Mesothelial cell of epicardium (in vitro differentiated cells): Measurements from ENCODE around the gene ASB9. TPM values are rescaled to one million over a fixed set of nuclear protein-coding genes. Genes with fewer than 3 reads are reported as not detected.

ENCODE experiments used
- DNase-seq, 2 experiments: peaks; one replicate each; pipeline ENCODE4 v3.0.0; 2021; ENCODE audit warnings: low spot score in 2 of 2; ENCODE audit not compliant: unreplicated experiment in 2 of 2
- H3K27ac Mint-ChIP-seq: 2 replicates; pipeline ENCODE4 v1.8.0; 2021; ENCODE audit warnings: mixed read lengths
- H3K27me3 Mint-ChIP-seq: 2 replicates; pipeline ENCODE4 v1.8.0; 2021; ENCODE audit warnings: low read depth, mixed read lengths
- H3K36me3 Mint-ChIP-seq: 2 replicates; pipeline ENCODE4 v1.8.0; 2021; ENCODE audit warnings: mixed read lengths
- H3K4me1 Mint-ChIP-seq: 2 replicates; pipeline ENCODE4 v1.8.0; 2021; ENCODE audit warnings: mixed read lengths
- H3K4me3 Mint-ChIP-seq: 2 replicates; pipeline ENCODE4 v1.8.0; 2021; ENCODE audit warnings: mild to moderate bottlenecking, moderate library complexity, mixed read lengths
- H3K9me3 Mint-ChIP-seq: 2 replicates; pipeline ENCODE4 v1.8.0; 2021; ENCODE audit warnings: mixed read lengths
- CTCF ChIP-seq: fragments of 200-600 bp; sonication (generic); IDR thresholded peaks from one replicate; pipeline ENCODE4 v1.5.0; 2021; ENCODE audit warnings: antibody characterized with exemption; ENCODE audit not compliant: unreplicated experiment
- total RNA-seq: library from RNA; stranded (reverse); gene quantifications from 3 replicates; pipeline ENCODE4 v1.2.1, GENCODE V29; 2021

The ASB9 gene
- total RNA-seq, 1 donor from 2014 or later, result 1.3 TPM

GRCh38 chrX:15221321-15221720 is 48.6 kb downstream of the ASB9 start:
- Mint-ChIP-seq H3K36me3 (no peaks in the 10 kb centered on the region), H3K27me3 (peaks cover 2% of the 10 kb centered on the region), H3K9me3 (peaks cover 40% of the 10 kb centered on the region), H3K4me1 (no peaks in the 10 kb centered on the region), H3K4me3 (no peak overlapping the region), H3K27ac (no peak overlapping the region)
- DNase-seq, result no peak
- no peak for TF ChIP-seq CTCF

- Mint-ChIP-seq H3K27me3 (no peaks in the 10 kb centered on the region), H3K4me1 (no peaks in the 10 kb centered on the region), H3K36me3 (no peaks in the 10 kb centered on the region), H3K27ac (no peak overlapping the region), H3K9me3 (peaks cover 21% of the 10 kb centered on the region), H3K4me3 (no peak overlapping the region)
- no peak for DNase-seq
- TF ChIP-seq CTCF, result no peak
These were observed 52.7 kb downstream of the ASB9 start for GRCh38 chrX:15217161-15217560.

GRCh38 chrX:15216280-15216679 is 53.6 kb downstream of the ASB9 start:
- no peak overlapping the region for H3K4me3 Mint-ChIP-seq
- no peak for TF ChIP-seq CTCF
- DNase-seq, result no peak
- no peak overlapping the region for H3K27ac Mint-ChIP-seq
- no peaks in the 10 kb centered on the region for H3K4me1 Mint-ChIP-seq
- no peaks in the 10 kb centered on the region for H3K36me3 Mint-ChIP-seq
- H3K9me3 Mint-ChIP-seq, result peaks cover 21% of the 10 kb centered on the region
- H3K27me3 Mint-ChIP-seq, result no peaks in the 10 kb centered on the region

GRCh38 chrX:15215366-15215765 is 54.5 kb downstream of the ASB9 start:
- no peaks in the 10 kb centered on the region for H3K4me1 Mint-ChIP-seq

GRCh38 chrX:15214588-15214987 is 55.3 kb downstream of the ASB9 start:
- no peak for DNase-seq
- Mint-ChIP-seq H3K36me3 (no peaks in the 10 kb centered on the region), H3K27ac (no peak overlapping the region), H3K4me1 (no peaks in the 10 kb centered on the region), H3K27me3 (no peaks in the 10 kb centered on the region), H3K9me3 (peaks cover 18% of the 10 kb centered on the region), H3K4me3 (no peak overlapping the region)
- no peak for TF ChIP-seq CTCF

More at GRCh38 chrX:15215366-15215765, 54.5 kb downstream of the ASB9 start:
- H3K36me3 Mint-ChIP-seq, result no peaks in the 10 kb centered on the region
- no peak overlapping the region for H3K4me3 Mint-ChIP-seq
- peaks cover 16% of the 10 kb centered on the region for H3K9me3 Mint-ChIP-seq
- TF ChIP-seq CTCF, result no peak
- no peak for DNase-seq
- H3K27me3 Mint-ChIP-seq, result no peaks in the 10 kb centered on the region
- H3K27ac Mint-ChIP-seq, result no peak overlapping the region

- Mint-ChIP-seq H3K36me3 (no peaks in the 10 kb centered on the region), H3K27me3 (no peaks in the 10 kb centered on the region), H3K27ac (no peak overlapping the region), H3K4me3 (no peak overlapping the region), H3K9me3 (peaks cover 10% of the 10 kb centered on the region), H3K4me1 (no peaks in the 10 kb centered on the region)
- no peak for DNase-seq
- TF ChIP-seq CTCF, result no peak
These were observed 60.8 kb downstream of the ASB9 start for GRCh38 chrX:15209096-15209495.
